Central memory CD4-positive, alpha-beta T cell (primary cell): ENCODE measurements around the gene LRRC4C.
"Not testable (repeated sequence)": the region's sequence is repeated elsewhere in the genome, so short reads cannot be mapped to it uniquely, and the experiment has no call there.

Experiments
- DNase-seq: peaks from one replicate; pipeline ENCODE4 v3.0.0; 2022

Gene LRRC4C

GRCh38 chr11:40203606-40204005, 1255.8 kb downstream of the LRRC4C start:
- DNase-seq = no peak

- DNase-seq = no peak
Measured at GRCh38 chr11:40202589-40203270, 1256.7 kb downstream of the LRRC4C start.

- DNase-seq = not testable (repeated sequence)
Measured at GRCh38 chr11:40192590-40192989, 1266.9 kb downstream of the LRRC4C start.

- no peak for DNase-seq
Measured at GRCh38 chr11:40190294-40190693, 1269.2 kb downstream of the LRRC4C start.

GRCh38 chr11:40188848-40189247, 1270.6 kb downstream of the LRRC4C start:
- no peak for DNase-seq

GRCh38 chr11:40187295-40187694, 1272.2 kb downstream of the LRRC4C start:
- DNase-seq = no peak

GRCh38 chr11:40186437-40187263, 1272.8 kb downstream of the LRRC4C start:
- DNase-seq = no peak

- no peak for DNase-seq
Measured at GRCh38 chr11:40185793-40186192, 1273.7 kb downstream of the LRRC4C start.

GRCh38 chr11:40183073-40184064, 1276.1 kb downstream of the LRRC4C start:
- DNase-seq = no peak

GRCh38 chr11:40179541-40179940, 1279.9 kb downstream of the LRRC4C start:
- no peak for DNase-seq

GRCh38 chr11:40178470-40178869, 1281.0 kb downstream of the LRRC4C start:
- DNase-seq = no peak

- DNase-seq = no peak
Measured at GRCh38 chr11:40175980-40176379, 1283.5 kb downstream of the LRRC4C start.

- no peak for DNase-seq
Measured at GRCh38 chr11:40170078-40170477, 1289.4 kb downstream of the LRRC4C start.

GRCh38 chr11:40168414-40168813, 1291.0 kb downstream of the LRRC4C start:
- no peak for DNase-seq

- DNase-seq = not testable (repeated sequence)
Measured at GRCh38 chr11:40167805-40168204, 1291.6 kb downstream of the LRRC4C start.

- DNase-seq = no peak
Measured at GRCh38 chr11:40166892-40167291, 1292.6 kb downstream of the LRRC4C start.

GRCh38 chr11:40162901-40163883, 1296.3 kb downstream of the LRRC4C start:
- DNase-seq = no peak

- DNase-seq = no peak
Measured at GRCh38 chr11:40161854-40162410, 1297.5 kb downstream of the LRRC4C start.

GRCh38 chr11:40160418-40160817, 1299.0 kb downstream of the LRRC4C start:
- no peak for DNase-seq

GRCh38 chr11:40149721-40150120, 1309.7 kb downstream of the LRRC4C start:
- no peak for DNase-seq

- DNase-seq = no peak
Measured at GRCh38 chr11:40140560-40140959, 1318.9 kb downstream of the LRRC4C start.
